Smooth muscle cell (in vitro differentiated cells): Measurements from ENCODE around the gene ARID5A. TPM values are rescaled to one million over a fixed set of nuclear protein-coding genes. Genes with fewer than 3 reads are reported as not detected.

Source experiments
- DNase-seq: peaks from one replicate; lab custom pipeline; 2025; ENCODE audit not compliant: unreplicated experiment; lab: John Stamatoyannopoulos, UW
- H2AFZ ChIP-seq: fragments of 200-600 bp; sonication (generic); 2 replicates; pipeline ENCODE4 v1.6.0; 2016; ENCODE audit warnings: antibody characterized with exemption, low read depth, mild to moderate bottlenecking
- H3F3A ChIP-seq: fragments of 200-600 bp; sonication (generic); 2 replicates; pipeline ENCODE4 v1.6.0; 2017; ENCODE audit warnings: antibody characterized with exemption, low read depth
- H3K27ac ChIP-seq: fragments of 200-600 bp; sonication (generic); 2 replicates; pipeline ENCODE4 v1.5.1; 2016; ENCODE audit warnings: low read depth, mild to moderate bottlenecking
- H3K27me3 ChIP-seq: fragments of 200-600 bp; sonication (generic); 2 replicates; pipeline ENCODE4 v1.6.1; 2016; ENCODE audit warnings: low read depth, mild to moderate bottlenecking
- H3K36me3 ChIP-seq: fragments of 200-600 bp; sonication (generic); 2 replicates; pipeline ENCODE4 v1.5.1; 2016; ENCODE audit warnings: low read depth
- H3K4me1 ChIP-seq: fragments of 200-600 bp; sonication (generic); 2 replicates; pipeline ENCODE4 v1.5.1; 2016; ENCODE audit warnings: low read depth
- H3K4me2 ChIP-seq: fragments of 200-600 bp; sonication (generic); 2 replicates; pipeline ENCODE4 v1.6.0; 2016; ENCODE audit warnings: mild to moderate bottlenecking
- H3K4me3 ChIP-seq: fragments of 200-600 bp; sonication (generic); 2 replicates; pipeline ENCODE4 v1.5.1; 2016; ENCODE audit warnings: mild to moderate bottlenecking
- H3K79me2 ChIP-seq: fragments of 200-600 bp; sonication (generic); 2 replicates; pipeline ENCODE4 v1.6.0; 2016; ENCODE audit warnings: low read depth, mild to moderate bottlenecking
- H3K9ac ChIP-seq: fragments of 200-600 bp; sonication (generic); 2 replicates; pipeline ENCODE4 v1.6.0; 2016; ENCODE audit warnings: low read depth
- H3K9me3 ChIP-seq: fragments of 200-600 bp; sonication (generic); replicated peaks from 2 replicates; pipeline ENCODE4 v1.5.1; 2016; ENCODE audit warnings: low read depth
- H4K20me1 ChIP-seq: fragments of 200-600 bp; sonication (generic); 2 replicates; pipeline ENCODE4 v1.6.0; 2016; ENCODE audit warnings: low read depth
- WGBS: methylation state at CpG from one replicate; pipeline ENCODE4 v1.1.7; 2016; ENCODE audit warnings: low lambda C conversion rate; 5-methylcytosine and 5-hydroxymethylcytosine counted together
- polyA plus RNA-seq: library from polyadenylated mRNA; unstranded; fragments of >200 nt; fragmentation: Nextera tagmentation; extraction: Ambion mirVana; gene quantifications from 2 replicates; pipeline ENCODE4 v1.2.1, GENCODE V29; 2016
- total RNA-seq: library from RNA; depleted of rRNA; stranded (reverse); fragments of >200 nt; gene quantifications from 2 replicates; pipeline ENCODE4 v1.2.3, GENCODE V29; 2014
- TF ChIP-seq, protein P1 (sequence below): fragments of 200-600 bp; sonication (generic); IDR thresholded peaks from 2 replicates; pipeline ENCODE4 v1.5.1; 2017; ENCODE audit warnings: borderline replicate concordance, mild to moderate bottlenecking, antibody characterized with exemption; ENCODE audit not compliant: insufficient read depth, poor library complexity, severe bottlenecking

Gene ARID5A
- total and polyA plus RNA-seq, 2 experiments from 2014 or later, result 12.1 to 25.6 TPM

DNA sequence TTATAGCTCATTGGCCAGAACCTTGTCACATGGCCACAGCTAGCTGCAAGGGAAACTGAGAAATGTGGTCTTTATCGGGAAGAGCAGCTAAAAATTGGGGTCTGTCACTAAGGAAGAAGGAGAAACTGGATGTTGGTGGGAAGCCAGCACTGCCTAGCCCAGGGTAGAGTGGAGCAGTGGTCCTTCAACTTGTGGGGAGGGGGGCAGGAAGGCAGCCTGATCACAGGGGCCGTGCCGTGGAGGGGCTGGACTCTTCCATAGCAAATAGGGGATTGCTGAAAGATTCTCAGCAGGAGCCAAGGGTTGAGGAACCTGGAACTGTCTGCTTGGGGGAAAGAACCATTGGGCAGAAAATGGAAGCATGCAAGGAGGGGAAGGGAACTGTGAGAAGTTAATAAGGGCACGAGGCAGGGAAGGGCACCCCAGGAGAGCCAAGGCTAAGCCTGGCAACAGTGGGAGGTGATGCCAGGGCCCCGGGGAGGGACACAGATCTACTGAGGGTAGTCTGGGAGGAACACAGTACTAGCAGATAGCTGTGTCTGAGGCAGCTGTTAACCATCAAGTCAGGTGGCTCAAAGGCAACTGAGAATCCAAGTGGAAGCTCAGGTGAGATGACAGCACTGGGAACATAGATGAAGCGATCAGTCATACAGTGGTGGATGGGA, 25.5 kb upstream of the ARID5A start:
- no peaks in the 10 kb centered on the region for H3K79me2 ChIP-seq
- H3K4me1 ChIP-seq, result no peaks in the 10 kb centered on the region
- TF ChIP-seq, protein P1, sequence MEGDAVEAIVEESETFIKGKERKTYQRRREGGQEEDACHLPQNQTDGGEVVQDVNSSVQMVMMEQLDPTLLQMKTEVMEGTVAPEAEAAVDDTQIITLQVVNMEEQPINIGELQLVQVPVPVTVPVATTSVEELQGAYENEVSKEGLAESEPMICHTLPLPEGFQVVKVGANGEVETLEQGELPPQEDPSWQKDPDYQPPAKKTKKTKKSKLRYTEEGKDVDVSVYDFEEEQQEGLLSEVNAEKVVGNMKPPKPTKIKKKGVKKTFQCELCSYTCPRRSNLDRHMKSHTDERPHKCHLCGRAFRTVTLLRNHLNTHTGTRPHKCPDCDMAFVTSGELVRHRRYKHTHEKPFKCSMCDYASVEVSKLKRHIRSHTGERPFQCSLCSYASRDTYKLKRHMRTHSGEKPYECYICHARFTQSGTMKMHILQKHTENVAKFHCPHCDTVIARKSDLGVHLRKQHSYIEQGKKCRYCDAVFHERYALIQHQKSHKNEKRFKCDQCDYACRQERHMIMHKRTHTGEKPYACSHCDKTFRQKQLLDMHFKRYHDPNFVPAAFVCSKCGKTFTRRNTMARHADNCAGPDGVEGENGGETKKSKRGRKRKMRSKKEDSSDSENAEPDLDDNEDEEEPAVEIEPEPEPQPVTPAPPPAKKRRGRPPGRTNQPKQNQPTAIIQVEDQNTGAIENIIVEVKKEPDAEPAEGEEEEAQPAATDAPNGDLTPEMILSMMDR, result no peak
- no peaks in the 10 kb centered on the region for H3K9me3 ChIP-seq
- no peaks in the 10 kb centered on the region for H3K36me3 ChIP-seq
- H2AFZ ChIP-seq, result no peak overlapping the region
- H3K27me3 ChIP-seq, result peaks cover 5% of the 10 kb centered on the region
- H3K4me3 ChIP-seq, result no peak overlapping the region
- no peak for DNase-seq
- WGBS, result 86% methylated on average over 6 of the region's 6 CpGs
- H3K9ac ChIP-seq, result no peak overlapping the region
- no peak overlapping the region for H3K4me2 ChIP-seq
- H4K20me1 ChIP-seq, result no peaks in the 10 kb centered on the region
- no peaks in the 10 kb centered on the region for H3F3A ChIP-seq
- no peak overlapping the region for H3K27ac ChIP-seq

GRCh38 chr2:96511851-96512250, 24.7 kb upstream of the ARID5A start:
- Histone ChIP-seq H3K9me3 (no peaks in the 10 kb centered on the region), H3K27ac (no peak overlapping the region), H3K4me2 (no peak overlapping the region), H3K27me3 (peaks cover 5% of the 10 kb centered on the region), H3K4me3 (no peak overlapping the region), H3K9ac (no peak overlapping the region), H3K79me2 (no peaks in the 10 kb centered on the region), H3K4me1 (no peaks in the 10 kb centered on the region), H3F3A (no peaks in the 10 kb centered on the region), H2AFZ (no peak overlapping the region), H3K36me3 (no peaks in the 10 kb centered on the region), H4K20me1 (no peaks in the 10 kb centered on the region)
- WGBS, result 89% methylated on average over 4 of the region's 4 CpGs
- no peak for DNase-seq
- TF ChIP-seq, protein P1, result no peak

GRCh38 chr2:96512341-96512740, 24.2 kb upstream of the ARID5A start:
- no peak overlapping the region for H3K4me3 ChIP-seq

GRCh38 chr2:96514521-96514920, 22.0 kb upstream of the ARID5A start:
- no peaks in the 10 kb centered on the region for H3K4me1 ChIP-seq
- H4K20me1 ChIP-seq, result no peaks in the 10 kb centered on the region
- H3K9ac ChIP-seq, result no peak overlapping the region
- H3K79me2 ChIP-seq, result no peaks in the 10 kb centered on the region
- no peaks in the 10 kb centered on the region for H3K36me3 ChIP-seq
- H3K4me2 ChIP-seq, result no peak overlapping the region
- H2AFZ ChIP-seq, result no peak overlapping the region
- H3K27ac ChIP-seq, result no peak overlapping the region
- H3K4me3 ChIP-seq, result no peak overlapping the region
- TF ChIP-seq, protein P1, result no peak
- no peaks in the 10 kb centered on the region for H3F3A ChIP-seq
- H3K9me3 ChIP-seq, result peaks cover 7% of the 10 kb centered on the region
- no peak for DNase-seq
- peaks cover 5% of the 10 kb centered on the region for H3K27me3 ChIP-seq
- 60% methylated on average over 6 of the region's 6 CpGs for WGBS

More at GRCh38 chr2:96512341-96512740, 24.2 kb upstream of the ARID5A start:
- peaks cover 3% of the 10 kb centered on the region for H3K9me3 ChIP-seq
- H3K27ac ChIP-seq, result no peak overlapping the region
- no peaks in the 10 kb centered on the region for H4K20me1 ChIP-seq
- peaks cover 5% of the 10 kb centered on the region for H3K27me3 ChIP-seq
- H2AFZ ChIP-seq, result no peak overlapping the region
- no peaks in the 10 kb centered on the region for H3K36me3 ChIP-seq
- no peak overlapping the region for H3K4me2 ChIP-seq
- no peaks in the 10 kb centered on the region for H3F3A ChIP-seq
- H3K9ac ChIP-seq, result no peak overlapping the region
- no peak for DNase-seq
- H3K79me2 ChIP-seq, result no peaks in the 10 kb centered on the region
- 98% methylated on average over 4 of the region's 4 CpGs for WGBS
- no peaks in the 10 kb centered on the region for H3K4me1 ChIP-seq
- TF ChIP-seq, protein P1, result no peak
